Fibroblast of the aortic adventitia (primary cell): ENCODE data around the gene CATSPERD. TPM values are rescaled to one million over a fixed set of nuclear protein-coding genes. Genes with fewer than 3 reads are reported as not detected.

Experiments
- DNase-seq: peaks from one replicate; pipeline ENCODE4 v3.0.0-alpha.2; 2010; ENCODE audit warnings: low read depth
- H3K4me3 ChIP-seq: 2 replicates; pipeline ENCODE4 v1.5.1; 2011; ENCODE audit warnings: low read depth, mild to moderate bottlenecking, control low read depth, low read length, moderate library complexity
- total RNA-seq: library from RNA; depleted of rRNA; stranded (reverse); fragments of >200 nt; gene quantifications from 2 replicates; pipeline ENCODE4 v1.2.3, GENCODE V29; 2012; ENCODE audit warnings: low replicate concordance
- TF ChIP-seq, protein P1 (sequence below): IDR thresholded peaks from 2 replicates; pipeline ENCODE4 v1.5.1; 2011; ENCODE audit warnings: mild to moderate bottlenecking, low read length, control low read depth, inconsistent platforms; ENCODE audit not compliant: insufficient read depth

Gene CATSPERD
- total RNA-seq, 1 donor = not detected

DNA sequence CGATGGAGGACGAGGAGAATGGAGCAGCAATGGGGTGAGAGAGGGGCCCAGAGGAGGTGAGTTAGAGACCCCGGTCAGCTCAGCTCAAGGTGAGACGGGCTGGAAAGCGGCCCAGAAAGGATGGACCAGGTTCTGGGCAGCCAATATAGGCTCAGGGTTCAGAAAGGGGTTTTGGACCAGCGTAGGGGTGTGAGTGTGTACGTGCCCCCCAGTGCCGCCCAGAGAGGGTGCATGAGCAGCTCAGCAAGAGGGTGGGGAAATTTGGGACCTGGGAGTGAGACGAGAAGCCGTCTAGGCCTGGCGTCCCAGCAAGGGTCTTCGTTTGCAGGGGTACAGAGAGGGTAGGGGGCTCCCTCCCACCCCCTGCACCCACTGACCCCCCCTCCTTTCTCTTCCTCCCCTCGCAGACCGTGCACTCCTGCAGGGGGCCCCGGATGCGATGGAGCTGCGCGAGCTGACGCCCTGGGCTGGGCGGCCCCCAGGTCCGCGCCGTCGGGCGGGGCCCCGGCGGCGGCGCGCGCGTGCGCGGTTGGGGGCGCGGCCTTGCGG is 107.0 kb downstream of the CATSPERD start:
- no peak for DNase-seq
- H3K4me3 ChIP-seq = peak overlapping the region; percentile 75
- TF ChIP-seq, protein P1, sequence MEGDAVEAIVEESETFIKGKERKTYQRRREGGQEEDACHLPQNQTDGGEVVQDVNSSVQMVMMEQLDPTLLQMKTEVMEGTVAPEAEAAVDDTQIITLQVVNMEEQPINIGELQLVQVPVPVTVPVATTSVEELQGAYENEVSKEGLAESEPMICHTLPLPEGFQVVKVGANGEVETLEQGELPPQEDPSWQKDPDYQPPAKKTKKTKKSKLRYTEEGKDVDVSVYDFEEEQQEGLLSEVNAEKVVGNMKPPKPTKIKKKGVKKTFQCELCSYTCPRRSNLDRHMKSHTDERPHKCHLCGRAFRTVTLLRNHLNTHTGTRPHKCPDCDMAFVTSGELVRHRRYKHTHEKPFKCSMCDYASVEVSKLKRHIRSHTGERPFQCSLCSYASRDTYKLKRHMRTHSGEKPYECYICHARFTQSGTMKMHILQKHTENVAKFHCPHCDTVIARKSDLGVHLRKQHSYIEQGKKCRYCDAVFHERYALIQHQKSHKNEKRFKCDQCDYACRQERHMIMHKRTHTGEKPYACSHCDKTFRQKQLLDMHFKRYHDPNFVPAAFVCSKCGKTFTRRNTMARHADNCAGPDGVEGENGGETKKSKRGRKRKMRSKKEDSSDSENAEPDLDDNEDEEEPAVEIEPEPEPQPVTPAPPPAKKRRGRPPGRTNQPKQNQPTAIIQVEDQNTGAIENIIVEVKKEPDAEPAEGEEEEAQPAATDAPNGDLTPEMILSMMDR = no peak

DNA sequence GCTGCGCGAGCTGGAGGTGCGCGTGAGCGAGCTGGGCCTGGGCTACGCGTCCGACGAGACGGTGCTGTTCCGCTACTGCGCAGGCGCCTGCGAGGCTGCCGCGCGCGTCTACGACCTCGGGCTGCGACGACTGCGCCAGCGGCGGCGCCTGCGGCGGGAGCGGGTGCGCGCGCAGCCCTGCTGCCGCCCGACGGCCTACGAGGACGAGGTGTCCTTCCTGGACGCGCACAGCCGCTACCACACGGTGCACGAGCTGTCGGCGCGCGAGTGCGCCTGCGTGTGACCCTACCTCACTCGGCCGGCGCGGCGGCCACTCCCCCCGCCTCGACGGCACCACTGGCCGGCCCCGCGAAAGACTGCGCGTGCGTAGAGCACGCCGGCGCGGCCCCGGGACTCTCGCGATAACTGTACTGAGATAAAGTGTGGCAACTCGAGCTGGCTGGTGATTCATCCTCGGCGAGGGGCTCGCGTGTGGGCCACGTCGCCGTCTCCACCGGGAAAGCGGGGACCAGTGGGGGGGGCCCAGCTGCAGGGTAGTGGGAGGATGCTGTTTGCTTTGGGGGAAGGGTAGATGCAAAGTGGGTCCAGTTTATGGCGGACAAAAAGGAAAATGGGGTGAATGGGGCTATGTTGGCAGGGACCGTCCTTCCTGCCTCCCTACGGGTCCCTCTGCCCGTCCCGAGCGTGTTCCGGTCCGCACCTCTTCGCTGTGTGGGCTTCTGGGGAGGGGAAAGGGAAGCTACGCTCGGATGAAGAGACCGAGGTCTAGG is 107.6 kb downstream of the CATSPERD start:
- peak; percentile 85 for DNase-seq
- H3K4me3 ChIP-seq = peak overlapping the region; percentile 75
- TF ChIP-seq, protein P1 = no peak

Other genes with a start within 250 kb of the CATSPERD start
- gene TINCR, start 152.7 kb upstream of the CATSPERD start, total RNA-seq = 0.08 TPM in 1 of 2 replicates, not detected in the other
- gene SAFB2, start 97.9 kb upstream of the CATSPERD start, total RNA-seq = 36.7 and 39.9 TPM in 2 replicates
- 43.5 and 92.9 TPM in 2 replicates for gene SAFB, start 97.6 kb upstream of the CATSPERD start, total RNA-seq
- gene MICOS13, start 40.1 kb upstream of the CATSPERD start, total RNA-seq = 15.4 and 31.1 TPM in 2 replicates
- 10.8 and 17.2 TPM in 2 replicates for gene HSD11B1L, start 39.6 kb upstream of the CATSPERD start, total RNA-seq
- 87.7 and 296 TPM in 2 replicates for gene RPL36, start 30.3 kb upstream of the CATSPERD start, total RNA-seq
- gene LONP1, start 491 bp upstream of the CATSPERD start, total RNA-seq = 80.3 and 130 TPM in 2 replicates
- 0.09 and 1.1 TPM in 2 replicates for gene PRR22, start 64.1 kb downstream of the CATSPERD start, total RNA-seq
- 16.9 and 82.9 TPM in 2 replicates for gene DUS3L, start 70.5 kb downstream of the CATSPERD start, total RNA-seq
- gene NRTN, start 84.4 kb downstream of the CATSPERD start, total RNA-seq = 0.09 TPM in 1 of 2 replicates, not detected in the other
- gene FUT6, start 119.1 kb downstream of the CATSPERD start, total RNA-seq = not detected in 2 replicates
- not detected in 2 replicates for gene FUT3, start 130.8 kb downstream of the CATSPERD start, total RNA-seq
- not detected in 2 replicates for gene FUT5, start 149.9 kb downstream of the CATSPERD start, total RNA-seq
- gene NDUFA11, start 183.2 kb downstream of the CATSPERD start, total RNA-seq = 172 and 261 TPM in 2 replicates
- gene VMAC, start 184.2 kb downstream of the CATSPERD start, total RNA-seq = 3.2 and 5.6 TPM in 2 replicates
- gene CAPS, start 193.6 kb downstream of the CATSPERD start, total RNA-seq = 3.5 and 8.5 TPM in 2 replicates